ENCODE measurements around the gene FRYL. TPM values are rescaled to one million over a fixed set of nuclear protein-coding genes. Genes with fewer than 3 reads are reported as not detected.
"Not testable (repeated sequence)": the region's sequence is repeated elsewhere in the genome, so short reads cannot be mapped to it uniquely, and the experiment has no call there.

FRYL gene
- polyA plus RNA-seq, 5 donors, result 27.5 to 58.8 (median 49.7) TPM

- DNase-seq, result no peak
These were observed 31.0 kb downstream of the FRYL start for GRCh38 chr4:48748949-48749596.

- no peak for DNase-seq
These were observed 33.3 kb downstream of the FRYL start for GRCh38 chr4:48746608-48747362.

DNA sequence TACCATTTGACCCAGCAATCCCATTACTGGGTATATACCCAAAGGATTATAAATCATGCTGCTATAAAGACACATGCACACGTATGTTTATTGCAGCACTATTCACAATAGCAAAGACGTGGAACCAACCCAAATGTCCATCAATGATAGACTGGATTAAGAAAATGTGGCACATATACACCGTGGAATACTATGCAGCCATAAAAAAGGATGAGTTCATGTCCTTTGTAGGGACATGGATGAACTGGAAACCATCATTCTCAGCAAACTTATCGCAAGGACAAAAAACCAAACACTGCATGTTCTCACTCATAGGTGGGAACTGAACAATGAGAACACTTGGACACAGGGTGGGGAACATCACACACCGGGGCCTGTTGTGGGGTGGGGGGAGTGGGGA, 34.9 kb downstream of the FRYL start:
- not testable (repeated sequence) for DNase-seq

- DNase-seq, result no peak
These were observed 37.7 kb downstream of the FRYL start for GRCh38 chr4:48742412-48742811.

DNA sequence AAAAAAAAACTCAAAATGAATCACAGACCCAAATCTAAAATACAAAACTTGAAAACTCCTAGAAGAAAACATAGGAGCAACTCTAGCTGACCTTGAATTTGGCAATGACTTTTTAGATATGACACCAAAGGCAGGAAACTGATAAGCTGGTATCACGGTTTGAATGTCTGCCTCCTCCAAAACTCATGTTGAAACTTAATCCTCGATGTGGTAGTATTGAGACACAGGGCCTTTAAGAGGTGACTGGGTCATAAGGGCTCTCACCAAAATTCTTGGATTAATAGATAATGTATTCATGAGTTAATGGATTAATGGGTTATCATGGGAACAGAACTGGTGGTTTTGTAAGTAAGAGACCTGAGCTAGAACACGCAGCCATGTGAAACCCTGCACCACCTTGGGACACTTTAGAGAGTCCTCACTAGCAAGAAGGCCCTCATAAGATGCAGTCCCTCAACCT, 40.5 kb downstream of the FRYL start:
- no peak for DNase-seq

GRCh38 chr4:48738856-48739255, 41.2 kb downstream of the FRYL start:
- DNase-seq, result no peak

DNA sequence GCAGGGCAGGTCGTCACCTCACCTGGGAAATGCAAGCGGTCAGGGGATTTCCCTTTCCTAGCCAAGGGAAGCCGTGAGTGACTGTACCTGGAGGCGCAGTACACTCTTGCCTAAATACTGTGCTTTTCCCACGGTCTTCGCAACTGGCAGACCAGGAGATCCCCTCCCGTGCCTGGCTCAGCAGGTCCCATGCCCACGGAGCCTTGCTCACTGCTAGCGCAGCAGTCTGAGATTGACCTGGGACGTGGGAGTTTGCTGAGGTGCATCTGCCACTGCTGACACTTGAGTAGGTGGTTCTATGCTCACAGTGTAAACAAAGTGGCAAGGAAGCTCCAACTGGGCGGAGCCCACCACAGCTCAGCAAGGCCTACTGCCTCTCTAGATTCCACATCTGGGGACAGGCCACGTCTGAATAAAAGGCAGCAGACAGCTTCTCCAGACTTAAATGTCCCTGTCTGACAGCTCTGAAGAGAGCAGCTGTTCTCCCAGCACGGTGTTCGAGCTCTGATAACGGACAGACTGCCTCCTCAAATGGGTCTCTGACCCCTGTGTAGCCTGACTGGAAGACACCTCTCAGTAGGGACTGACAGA, 51.1 kb downstream of the FRYL start:
- not testable (repeated sequence) for DNase-seq

GRCh38 chr4:48727666-48728459, 52.2 kb downstream of the FRYL start:
- no peak for DNase-seq

GRCh38 chr4:48725414-48725813, 54.7 kb downstream of the FRYL start:
- no peak for DNase-seq

DNA sequence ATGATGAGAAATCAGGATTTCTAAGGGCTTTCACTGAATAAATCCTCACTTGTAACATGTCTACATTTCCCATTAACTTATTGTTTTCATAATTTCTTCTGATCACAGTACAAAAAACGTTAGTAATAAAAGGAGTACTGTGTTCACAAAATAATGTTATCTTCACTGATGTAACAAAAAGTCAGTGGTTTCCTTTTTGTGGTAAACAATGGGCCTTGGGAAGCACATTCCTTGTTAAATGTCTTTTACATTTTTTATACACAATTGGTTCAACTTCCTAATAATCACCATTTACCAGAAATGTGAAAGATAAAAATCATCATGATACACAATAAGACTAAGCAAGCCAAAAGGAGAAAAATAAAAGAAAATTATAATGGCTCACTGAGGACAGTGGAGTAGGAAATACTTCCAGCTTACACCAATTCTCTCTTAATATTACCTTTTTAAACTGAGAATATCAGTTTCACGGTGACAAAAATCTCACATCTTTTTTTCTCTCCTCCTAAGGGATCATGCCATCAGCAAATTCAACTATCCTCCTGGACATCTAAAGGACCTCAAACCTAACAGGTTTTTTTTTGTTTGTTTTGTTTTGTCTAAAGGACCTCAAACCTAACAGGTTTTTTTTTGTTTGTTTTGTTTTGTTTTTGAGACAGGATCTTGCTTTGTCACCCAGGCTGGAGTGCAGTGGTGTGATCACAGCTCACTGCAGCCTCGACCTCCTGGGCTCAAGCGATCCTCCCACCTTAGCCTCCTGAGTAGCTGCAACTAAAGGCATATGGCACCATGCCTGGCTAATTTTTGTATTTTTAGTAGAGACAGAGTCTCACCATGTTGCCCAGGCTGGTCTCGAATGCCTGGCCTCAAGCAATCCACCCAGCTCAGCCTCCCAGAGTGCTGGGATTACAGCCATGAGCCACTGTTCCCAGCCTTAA, 57.3 kb downstream of the FRYL start:
- no peak for DNase-seq

DNA sequence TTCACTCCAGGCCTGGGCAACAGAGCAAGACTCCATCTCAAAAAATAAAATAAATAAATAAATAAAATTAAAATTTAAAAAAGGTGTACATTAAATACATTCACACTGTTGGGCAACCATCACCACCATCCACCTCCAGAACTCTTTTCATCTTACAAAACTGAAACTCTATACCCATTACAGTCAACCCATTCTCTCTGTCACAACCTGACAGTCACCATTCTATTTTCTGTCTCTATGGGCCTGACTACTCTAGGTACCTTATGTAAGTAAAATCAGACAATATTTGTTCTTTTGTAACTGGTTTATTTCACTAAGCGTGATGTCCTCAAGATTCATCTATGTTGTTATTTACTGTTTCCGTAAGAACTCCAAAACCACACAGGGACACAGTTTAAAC, 59.6 kb downstream of the FRYL start:
- DNase-seq, result no peak

DNA sequence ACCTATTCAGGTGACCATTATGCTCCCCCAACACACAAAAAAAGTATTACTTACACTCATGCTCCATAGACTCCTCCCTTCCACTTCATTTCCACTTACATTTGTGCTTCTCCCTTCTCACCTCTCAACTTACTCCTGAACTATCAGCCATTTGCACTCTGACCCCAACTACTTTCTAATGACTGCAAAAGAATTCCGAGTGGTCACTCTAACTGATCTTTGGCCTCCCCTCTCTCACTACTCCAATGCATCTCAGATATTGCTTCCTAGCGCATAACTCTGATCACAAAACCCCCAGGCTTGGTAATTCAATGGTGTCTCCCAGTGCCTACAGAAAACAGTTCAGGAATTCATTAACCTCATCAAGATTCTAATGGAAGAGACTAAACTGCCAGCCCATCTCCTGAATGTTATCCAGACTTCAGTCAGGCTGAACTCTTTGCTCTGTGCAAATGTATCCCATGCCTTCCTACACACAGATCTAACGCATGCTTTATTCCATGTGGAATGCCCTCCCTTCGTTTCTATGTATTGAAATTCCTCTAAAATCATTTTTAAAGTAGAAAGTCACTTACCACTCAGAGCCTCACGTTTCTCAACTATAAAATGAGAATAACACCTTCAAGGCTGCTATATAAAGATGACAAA, 61.1 kb downstream of the FRYL start:
- DNase-seq, result no peak

DNA sequence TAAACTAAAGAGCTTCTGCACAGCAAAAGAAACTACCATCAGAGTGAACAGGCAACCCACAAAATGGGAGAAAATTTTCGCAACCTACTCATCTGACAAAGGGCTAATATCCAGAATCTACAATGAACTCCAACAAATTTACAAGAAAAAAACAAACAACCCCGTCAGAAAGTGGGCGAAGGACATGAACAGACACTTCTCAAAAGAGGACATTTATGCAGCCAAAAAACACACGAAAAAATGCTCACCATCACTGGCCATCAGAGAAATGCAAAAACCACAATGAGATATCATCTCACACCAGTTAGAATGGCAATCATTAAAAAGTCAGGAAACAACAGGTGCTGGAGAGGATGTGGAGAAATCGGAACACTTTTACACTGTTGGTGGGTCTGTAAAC, 63.8 kb downstream of the FRYL start:
- not testable (repeated sequence) for DNase-seq

DNA sequence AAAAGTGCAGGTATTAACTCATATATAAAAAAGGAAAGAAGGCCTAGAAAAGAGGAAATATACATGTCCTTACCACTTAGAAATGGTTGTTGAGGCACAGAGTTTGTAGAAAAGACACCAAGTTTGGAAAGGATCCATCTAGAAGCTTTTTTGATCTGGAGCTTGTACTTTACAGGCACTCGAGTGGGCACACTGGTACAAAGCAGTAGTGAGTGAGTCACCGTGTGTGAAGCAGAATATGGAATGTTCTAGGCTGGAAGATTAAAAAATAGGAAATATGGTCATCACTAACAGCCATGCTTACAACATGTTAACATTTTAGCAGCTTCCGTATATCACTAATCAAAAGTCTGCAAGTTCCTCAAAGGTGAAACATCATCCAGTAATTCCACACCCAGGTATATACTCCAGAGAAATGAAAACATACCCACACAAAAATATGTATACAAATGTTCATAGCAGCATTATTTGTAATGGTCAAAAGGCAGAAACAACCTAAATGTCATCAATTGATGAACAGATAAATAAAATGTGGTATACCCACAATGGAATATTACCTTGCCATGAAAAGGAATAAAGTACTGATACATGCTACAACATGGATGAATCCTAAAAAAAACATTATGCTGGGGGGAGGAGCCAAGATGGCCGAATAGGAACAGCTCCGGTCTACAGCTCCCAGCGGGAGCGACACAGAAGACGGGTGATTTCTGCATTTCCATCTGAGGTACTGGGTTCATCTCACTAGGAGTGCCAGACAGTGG, 69.5 kb downstream of the FRYL start:
- DNase-seq, result no peak

- no peak for DNase-seq
These were observed 70.2 kb downstream of the FRYL start for GRCh38 chr4:48709901-48710300.

DNA sequence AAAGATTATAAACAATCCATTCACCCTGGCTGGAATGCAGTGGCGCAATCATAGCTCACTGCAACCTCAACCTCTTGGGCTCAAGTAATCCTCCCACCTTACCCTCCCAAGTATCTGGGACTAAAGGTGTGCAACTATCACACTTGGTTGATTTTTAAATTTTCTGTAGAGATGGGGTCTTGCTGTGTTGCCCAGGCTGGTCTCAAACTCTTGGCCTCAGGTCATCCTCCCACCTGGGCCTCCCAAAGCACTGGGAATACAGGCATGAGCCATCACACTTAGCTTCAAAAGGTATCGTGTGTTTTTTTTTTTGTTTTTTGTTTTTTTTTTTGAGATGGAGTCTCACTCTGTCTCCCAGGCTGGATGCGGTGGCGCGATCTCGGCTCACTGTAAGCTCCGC, 71.5 kb downstream of the FRYL start:
- no peak for DNase-seq

- DNase-seq, result no peak
These were observed 73.3 kb downstream of the FRYL start for GRCh38 chr4:48706736-48707135.

DNA sequence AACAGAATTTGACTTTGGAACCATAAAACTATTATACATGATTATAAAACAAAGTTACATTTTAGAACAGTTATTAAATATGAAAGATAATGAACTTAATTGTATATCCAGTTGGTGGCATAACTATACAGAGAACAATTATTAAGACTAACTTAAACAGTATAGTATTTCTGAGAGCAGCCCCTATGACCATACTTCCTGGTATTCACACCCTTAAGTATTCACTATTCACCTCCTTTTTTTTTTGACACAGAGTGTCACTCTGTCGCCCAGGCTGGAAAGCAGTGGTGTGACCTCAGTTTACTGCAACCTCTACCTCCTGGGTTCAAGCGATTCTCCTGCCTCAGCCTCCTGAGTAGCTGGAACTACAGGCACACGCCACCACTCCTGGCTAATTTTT, 74.5 kb downstream of the FRYL start:
- no peak for DNase-seq

DNA sequence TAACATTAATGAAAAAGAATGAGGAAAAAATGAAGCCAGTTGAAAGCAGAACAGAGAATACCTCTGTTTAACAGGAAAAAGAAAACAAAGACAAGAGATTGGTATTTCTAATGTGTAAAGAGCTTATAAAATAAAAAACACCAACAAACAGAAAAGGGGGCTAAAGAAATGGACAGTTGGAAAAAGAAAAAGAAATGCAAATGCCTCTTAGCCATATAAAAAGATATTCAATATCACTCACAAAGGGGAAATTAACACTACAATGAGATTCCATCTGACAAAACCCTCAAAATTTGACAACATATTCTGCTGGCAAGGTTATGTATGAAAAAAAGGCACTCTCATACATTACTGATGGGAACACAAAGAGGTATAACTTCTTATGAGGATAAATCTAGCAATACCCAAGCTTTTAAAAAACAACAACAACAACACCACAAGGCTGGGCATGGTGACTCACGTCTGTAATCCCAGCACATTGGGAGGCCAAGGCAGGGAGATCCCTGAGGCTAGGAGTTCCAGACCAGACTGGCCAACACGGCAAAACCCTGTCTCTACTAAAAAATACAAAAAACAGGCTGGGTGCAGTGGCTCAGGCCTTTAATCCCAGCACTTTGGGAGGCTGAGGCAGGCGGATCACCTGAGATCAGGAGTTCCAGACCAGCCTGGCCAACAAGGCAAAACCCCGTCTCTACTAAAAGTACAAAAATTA, 75.8 kb downstream of the FRYL start:
- no peak for DNase-seq

Data from right lung (tissue), 5 donors.